HL-60/S4 (cell line): ENCODE data around the gene RANBP10.
"Not testable (repeated sequence)": the region's sequence is repeated elsewhere in the genome, so short reads cannot be mapped to it uniquely, and the experiment has no call there.

Experiments used
- in situ Hi-C: fragments of 300-500 bp; cut with MboI; formaldehyde crosslinking; loops from 2 replicates; pipeline ENCODE4 v1.14.3; 2022; ENCODE audit warnings: low sequenced_read_pairs

Gene RANBP10

GRCh38 chr16:67780847-67781564 is 25.4 kb downstream of the RANBP10 start:
- in situ Hi-C loops: no loop called here

GRCh38 chr16:67779256-67780014 is 26.9 kb downstream of the RANBP10 start:
- in situ Hi-C loops: no loop called here

- in situ Hi-C loops: no loop called here
These were observed 31.1 kb downstream of the RANBP10 start for GRCh38 chr16:67775273-67775672.

GRCh38 chr16:67774457-67774853 is 31.9 kb downstream of the RANBP10 start:
- in situ Hi-C loops: no loop called here

- in situ Hi-C loops: no loop called here
These were observed 32.5 kb downstream of the RANBP10 start for GRCh38 chr16:67773569-67774456.

- in situ Hi-C loops: no loop called here
These were observed 33.3 kb downstream of the RANBP10 start for GRCh38 chr16:67773099-67773498.

GRCh38 chr16:67770346-67770991 is 35.9 kb downstream of the RANBP10 start:
- in situ Hi-C loops: no loop called here

GRCh38 chr16:67767953-67768352 is 38.4 kb downstream of the RANBP10 start:
- in situ Hi-C loops: no loop called here

- in situ Hi-C loops: no loop called here
These were observed 40.1 kb downstream of the RANBP10 start for GRCh38 chr16:67766291-67766690.

GRCh38 chr16:67764158-67764667 is 42.1 kb downstream of the RANBP10 start:
- in situ Hi-C loops: no loop called here

GRCh38 chr16:67763066-67763465 is 43.3 kb downstream of the RANBP10 start:
- in situ Hi-C loops: no loop called here

GRCh38 chr16:67762385-67762784 is 44.0 kb downstream of the RANBP10 start:
- in situ Hi-C loops: no loop called here

GRCh38 chr16:67761924-67762323 is 44.4 kb downstream of the RANBP10 start:
- in situ Hi-C loops: no loop called here

- in situ Hi-C loops: no loop called here
These were observed 45.5 kb downstream of the RANBP10 start for GRCh38 chr16:67760956-67761230.

GRCh38 chr16:67760206-67760955 is 46.0 kb downstream of the RANBP10 start:
- in situ Hi-C loops: no loop called here

GRCh38 chr16:67758966-67759365 is 47.4 kb downstream of the RANBP10 start:
- in situ Hi-C loops: no loop called here

GRCh38 chr16:67758006-67758405 is 48.4 kb downstream of the RANBP10 start:
- in situ Hi-C loops: no loop called here

- in situ Hi-C loops: no loop called here
These were observed 53.7 kb downstream of the RANBP10 start for GRCh38 chr16:67752641-67753040.

- in situ Hi-C loops: not testable (repeated sequence)
These were observed 55.0 kb downstream of the RANBP10 start for GRCh38 chr16:67751331-67751730.

- in situ Hi-C loops: no loop called here
These were observed 55.9 kb downstream of the RANBP10 start for GRCh38 chr16:67750466-67750865.
